ENCODE measurements around the gene TEDDM1. TPM values are rescaled to one million over a fixed set of nuclear protein-coding genes. Genes with fewer than 3 reads are reported as not detected.
A peak's percentile ranks its signal among the peaks of the same experiment; 100 is the strongest.

Gene TEDDM1
- total RNA-seq, 1 donor from 2014 or later = not detected

GRCh38 chr1:182391028-182391361, 9.5 kb downstream of the TEDDM1 start:
- no peaks in the 10 kb centered on the region for H3K27me3 Mint-ChIP-seq (ENCODE audit: unreplicated experiment)
- H3K4me3 Mint-ChIP-seq (ENCODE audit: unreplicated experiment) = peak overlapping the region; percentile 96
- H3K4me1 Mint-ChIP-seq (ENCODE audit: unreplicated experiment) = peaks cover 26% of the 10 kb centered on the region
- peaks cover 37% of the 10 kb centered on the region for H3K36me3 Mint-ChIP-seq (ENCODE audit: unreplicated experiment)
- peak; percentile 22 for TF ChIP-seq CTCF (IDR thresholded peaks at IDR 0.05)
- no peaks in the 10 kb centered on the region for H3K9me3 Mint-ChIP-seq (ENCODE audit: unreplicated experiment)
- DNase-seq (ENCODE audit: extremely low spot score, unreplicated experiment) = no peak
- peak overlapping the region; percentile 97 for H3K27ac Mint-ChIP-seq (ENCODE audit: unreplicated experiment)

GRCh38 chr1:182389619-182390047, 10.8 kb downstream of the TEDDM1 start:
- Mint-ChIP-seq H3K27ac (ENCODE audit: unreplicated experiment) (peak overlapping the region; percentile 77), H3K4me1 (ENCODE audit: unreplicated experiment) (peaks cover 26% of the 10 kb centered on the region), H3K4me3 (ENCODE audit: unreplicated experiment) (peak overlapping the region; percentile 96), H3K9me3 (ENCODE audit: unreplicated experiment) (no peaks in the 10 kb centered on the region), H3K27me3 (ENCODE audit: unreplicated experiment) (no peaks in the 10 kb centered on the region), H3K36me3 (ENCODE audit: unreplicated experiment) (peaks cover 47% of the 10 kb centered on the region)
- no peak for DNase-seq (ENCODE audit: extremely low spot score, unreplicated experiment)
- no peak for TF ChIP-seq CTCF (IDR thresholded peaks at IDR 0.05)

- no peak for DNase-seq (ENCODE audit: extremely low spot score, unreplicated experiment)
- Mint-ChIP-seq H3K27me3 (ENCODE audit: unreplicated experiment) (no peaks in the 10 kb centered on the region), H3K4me3 (ENCODE audit: unreplicated experiment) (peak overlapping the region; percentile 96), H3K9me3 (ENCODE audit: unreplicated experiment) (no peaks in the 10 kb centered on the region), H3K4me1 (ENCODE audit: unreplicated experiment) (peaks cover 26% of the 10 kb centered on the region), H3K27ac (ENCODE audit: unreplicated experiment) (no peak overlapping the region), H3K36me3 (ENCODE audit: unreplicated experiment) (peaks cover 58% of the 10 kb centered on the region)
- no peak for TF ChIP-seq CTCF (IDR thresholded peaks at IDR 0.05)
These were observed 11.9 kb downstream of the TEDDM1 start for GRCh38 chr1:182388392-182389134.

GRCh38 chr1:182387566-182387965, 12.9 kb downstream of the TEDDM1 start:
- no peaks in the 10 kb centered on the region for H3K27me3 Mint-ChIP-seq (ENCODE audit: unreplicated experiment)
- H3K4me1 Mint-ChIP-seq (ENCODE audit: unreplicated experiment) = peaks cover 23% of the 10 kb centered on the region
- H3K4me3 Mint-ChIP-seq (ENCODE audit: unreplicated experiment) = no peak overlapping the region
- peaks cover 66% of the 10 kb centered on the region for H3K36me3 Mint-ChIP-seq (ENCODE audit: unreplicated experiment)
- no peak for DNase-seq (ENCODE audit: extremely low spot score, unreplicated experiment)
- TF ChIP-seq CTCF (IDR thresholded peaks at IDR 0.05) = no peak
- no peaks in the 10 kb centered on the region for H3K9me3 Mint-ChIP-seq (ENCODE audit: unreplicated experiment)
- H3K27ac Mint-ChIP-seq (ENCODE audit: unreplicated experiment) = no peak overlapping the region

DNA sequence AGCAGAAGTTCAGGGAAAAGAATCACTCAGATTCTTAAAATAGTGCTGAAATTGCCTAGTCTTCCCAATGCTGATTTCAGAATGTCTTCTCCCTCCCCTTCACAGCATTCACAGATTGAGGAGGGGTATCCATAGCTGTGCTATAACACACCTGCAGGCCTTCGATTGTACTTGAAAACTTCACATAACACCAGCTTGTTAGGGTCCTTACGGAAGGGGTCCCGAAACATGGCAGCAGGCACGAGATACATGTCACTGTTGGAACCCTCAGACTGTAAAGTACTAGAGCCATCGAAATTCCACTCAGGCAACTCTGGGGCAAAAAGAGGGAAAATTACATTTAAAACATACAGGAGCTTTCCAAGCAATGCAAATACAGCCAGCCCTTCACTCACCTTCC, 13.5 kb downstream of the TEDDM1 start:
- H3K4me3 Mint-ChIP-seq (ENCODE audit: unreplicated experiment) = no peak overlapping the region
- H3K36me3 Mint-ChIP-seq (ENCODE audit: unreplicated experiment) = peaks cover 71% of the 10 kb centered on the region
- TF ChIP-seq CTCF (IDR thresholded peaks at IDR 0.05) = no peak
- H3K9me3 Mint-ChIP-seq (ENCODE audit: unreplicated experiment) = no peaks in the 10 kb centered on the region
- H3K4me1 Mint-ChIP-seq (ENCODE audit: unreplicated experiment) = peaks cover 20% of the 10 kb centered on the region
- DNase-seq (ENCODE audit: extremely low spot score, unreplicated experiment) = no peak
- H3K27ac Mint-ChIP-seq (ENCODE audit: unreplicated experiment) = no peak overlapping the region
- H3K27me3 Mint-ChIP-seq (ENCODE audit: unreplicated experiment) = no peaks in the 10 kb centered on the region

Measured in osteocyte (in vitro differentiated cells).